BLaER1 treated with 17β-estradiol and CSF1 and Interleukin-3, amounts not matched to agents 10 nM and 100 nM (cell line): ENCODE results near the gene AKAP8L.
"Not testable (repeated sequence)": the region's sequence is repeated elsewhere in the genome, so short reads cannot be mapped to it uniquely, and the experiment has no call there.

Experiments used
- H3K27ac ChIP-seq, 11 experiments: shearing (Covaris generic); formaldehyde crosslinking; 2 replicates each; pipeline ENCODE4 v1.8.1; 2022
- H3K27me3 ChIP-seq, 11 experiments: shearing (Covaris generic); formaldehyde crosslinking; 2 replicates each; pipeline ENCODE4 v1.8.1; 2022
- H3K36me3 ChIP-seq, 11 experiments: shearing (Covaris generic); formaldehyde crosslinking; 2 replicates each; pipeline ENCODE4 v1.8.1; 2022
- H3K4me1 ChIP-seq, 10 experiments: shearing (Covaris generic); formaldehyde crosslinking; 2 replicates each; pipeline ENCODE4 v1.8.1; 2022
- H3K4me2 ChIP-seq, 11 experiments: shearing (Covaris generic); formaldehyde crosslinking; 2 replicates each; pipeline ENCODE4 v1.8.1; 2022
- H3K4me3 ChIP-seq, 10 experiments: shearing (Covaris generic); formaldehyde crosslinking; 2 replicates each; pipeline ENCODE4 v1.8.1; 2022
- H3K9ac ChIP-seq, 11 experiments: shearing (Covaris generic); formaldehyde crosslinking; 2 replicates each; pipeline ENCODE4 v1.8.1; 2022
- H3K9me3 ChIP-seq, 11 experiments: shearing (Covaris generic); formaldehyde crosslinking; replicated peaks in 1 of 11; 2 replicates each; pipeline ENCODE4 v1.8.1; 2022
- H4K20me1 ChIP-seq, 11 experiments: shearing (Covaris generic); formaldehyde crosslinking; 2 replicates each; pipeline ENCODE4 v1.8.1; 2022
- Cebpa-rat ChIP-seq, 11 experiments: shearing (Covaris generic); IDR thresholded peaks; 2 replicates each; pipeline ENCODE4 v1.8.1; 2022

The AKAP8L gene

GRCh38 chr19:15340086-15340485 is 78.7 kb downstream of the AKAP8L start:
- Histone ChIP-seq H3K27ac (no peak overlapping the region), H3K4me1 (peaks cover 0 to 9% (median 0%) of the 10 kb centered on the region in 10 experiments; a peak in 4 of 20 replicates)
- TF ChIP-seq Cebpa-rat (IDR thresholded peaks at IDR 0.05), result no peak

GRCh38 chr19:15337202-15337601 is 81.6 kb downstream of the AKAP8L start:
- no peaks in the 10 kb centered on the region for H3K9me3 ChIP-seq
- no peaks in the 10 kb centered on the region for H3K27me3 ChIP-seq
- no peak overlapping the region for H3K9ac ChIP-seq
- no peak overlapping the region for H3K4me3 ChIP-seq
- H3K27ac ChIP-seq, result no peak overlapping the region
- H4K20me1 ChIP-seq, result peaks cover 0 to 82% (median 6%) of the 10 kb centered on the region in 11 experiments; a peak in 11 of 22 replicates
- no peak for TF ChIP-seq Cebpa-rat (IDR thresholded peaks at IDR 0.05)
- H3K4me1 ChIP-seq, result peaks cover 20 to 32% (median 25%) of the 10 kb centered on the region in 10 experiments
- peaks cover 23 to 65% (median 42%) of the 10 kb centered on the region in 11 experiments; a peak in 20 of 22 replicates for H3K36me3 ChIP-seq
- no peak overlapping the region for H3K4me2 ChIP-seq

More at GRCh38 chr19:15340086-15340485, 78.7 kb downstream of the AKAP8L start:
- Histone ChIP-seq H3K36me3 (peaks cover 42 to 94% (median 69%) of the 10 kb centered on the region in 11 experiments), H3K9ac (no peak overlapping the region), H3K27me3 (no peaks in the 10 kb centered on the region), H3K9me3 (no peaks in the 10 kb centered on the region), H3K4me3 (no peak overlapping the region), H4K20me1 (peaks cover 0 to 83% (median 5%) of the 10 kb centered on the region in 11 experiments; a peak in 9 of 22 replicates), H3K4me2 (no peak overlapping the region)

- H3K9ac ChIP-seq, H3K27ac ChIP-seq, H3K9me3 ChIP-seq, H3K27me3 ChIP-seq, H3K4me3 ChIP-seq, H3K4me2 ChIP-seq: not testable (repeated sequence)
- Histone ChIP-seq H3K36me3 (peaks cover 23 to 55% (median 33%) of the 10 kb centered on the region in 11 experiments; a peak in 20 of 22 replicates), H4K20me1 (peaks cover 6 to 87% (median 13%) of the 10 kb centered on the region in 11 experiments; a peak in 21 of 22 replicates), H3K4me1 (peaks cover 20 to 32% (median 25%) of the 10 kb centered on the region in 10 experiments)
These were observed 82.8 kb downstream of the AKAP8L start for GRCh38 chr19:15335992-15336391.

- no peaks in the 10 kb centered on the region for H3K9me3 ChIP-seq
- TF ChIP-seq Cebpa-rat (IDR thresholded peaks at IDR 0.05), result no peak
- H4K20me1 ChIP-seq, result peaks cover 40 to 91% (median 46%) of the 10 kb centered on the region in 11 experiments
- peak within 1 kb of the TSS; percentile 87 to 99 (median 96) for H3K4me2 ChIP-seq
- peak within 1 kb of the TSS; percentile 95 to 100 (median 99) for H3K27ac ChIP-seq
- peaks cover 50 to 62% (median 56%) of the 10 kb centered on the region in 10 experiments for H3K4me1 ChIP-seq
- H3K9ac ChIP-seq, result peak within 1 kb of the TSS; percentile 97 to 100 (median 99)
- H3K36me3 ChIP-seq, result peaks cover 6 to 27% (median 17%) of the 10 kb centered on the region in 11 experiments; a peak in 14 of 22 replicates
- H3K4me3 ChIP-seq, result peak within 1 kb of the TSS; percentile 79 to 99 (median 96)
- no peaks in the 10 kb centered on the region for H3K27me3 ChIP-seq
These were observed 86.3 kb downstream of the AKAP8L start, which contains the start of gene BRD4 for GRCh38 chr19:15332311-15332996. BRD4 (minus strand) TSS chr19:15332539; CDS start chr19:15273099, 59,440 bp downstream.

- Histone ChIP-seq H3K9me3 (no peaks in the 10 kb centered on the region), H3K9ac (peak overlapping the region; percentile 97 to 100 (median 99)), H4K20me1 (peaks cover 48 to 92% (median 54%) of the 10 kb centered on the region in 11 experiments), H3K4me2 (peak overlapping the region; percentile 81 to 99 (median 96)), H3K4me1 (peaks cover 58 to 70% (median 64%) of the 10 kb centered on the region in 10 experiments), H3K27me3 (no peaks in the 10 kb centered on the region), H3K27ac (peak overlapping the region; percentile 95 to 100 (median 99)), H3K36me3 (peaks cover 4 to 24% (median 11%) of the 10 kb centered on the region in 11 experiments; a peak in 11 of 22 replicates), H3K4me3 (peak overlapping the region; percentile 79 to 99 (median 96))
- TF ChIP-seq Cebpa-rat (IDR thresholded peaks at IDR 0.05), result peak in 9 of 11 experiments; percentile 23 to 89 (median 55); a peak in 11 of 22 replicates
These were observed 87.1 kb downstream of the AKAP8L start for GRCh38 chr19:15331419-15332310.

- Histone ChIP-seq H3K4me1 (peaks cover 66 to 77% (median 72%) of the 10 kb centered on the region in 10 experiments), H3K27ac (peak overlapping the region; percentile 95 to 100 (median 99)), H3K9ac (peak overlapping the region; percentile 97 to 100 (median 99)), H3K9me3 (no peaks in the 10 kb centered on the region), H3K27me3 (no peaks in the 10 kb centered on the region), H3K4me3 (peak overlapping the region; percentile 79 to 99 (median 96)), H4K20me1 (peaks cover 56 to 92% (median 62%) of the 10 kb centered on the region in 11 experiments), H3K4me2 (peak overlapping the region; percentile 81 to 97 (median 88)), H3K36me3 (peaks cover 0 to 19% (median 7%) of the 10 kb centered on the region in 11 experiments; a peak in 11 of 22 replicates)
- no peak for TF ChIP-seq Cebpa-rat (IDR thresholded peaks at IDR 0.05)
These were observed 87.9 kb downstream of the AKAP8L start for GRCh38 chr19:15330801-15331418.
